Esophagus squamous epithelium (tissue), 4 donors: ENCODE data around the gene ANKRD28.

ENCODE experiments used
- CTCF ChIP-seq, 6 experiments: fragments of 450-650 bp in 4 of 6; fragments of 200-600 bp in 2 of 6; sonication (generic) in 2 of 6; IDR thresholded peaks; one replicate each; pipeline ENCODE4 v1.5.1; 2016 to 2019; ENCODE audit warnings: antibody characterized with exemption in 6 of 6, mild to moderate bottlenecking in 4 of 6, moderate library complexity in 4 of 6
- POLR2A ChIP-seq, 4 donors: fragments of 450-650 bp; IDR thresholded peaks; one replicate each; pipeline ENCODE4 v1.6.1; 2017; ENCODE audit warnings: antibody characterized with exemption in 4 of 4, mild to moderate bottlenecking in 4 of 4, moderate library complexity in 3 of 4

- TF ChIP-seq CTCF (IDR thresholded peaks at IDR 0.05) (no peak), POLR2A (IDR thresholded peaks at IDR 0.05) (no peak)
Measured at GRCh38 chr3:15794303-15794771, 3.4 kb downstream of the ANKRD28 start.
